Measurements from ENCODE around the gene TMEM59L.

TMEM59L gene

DNA sequence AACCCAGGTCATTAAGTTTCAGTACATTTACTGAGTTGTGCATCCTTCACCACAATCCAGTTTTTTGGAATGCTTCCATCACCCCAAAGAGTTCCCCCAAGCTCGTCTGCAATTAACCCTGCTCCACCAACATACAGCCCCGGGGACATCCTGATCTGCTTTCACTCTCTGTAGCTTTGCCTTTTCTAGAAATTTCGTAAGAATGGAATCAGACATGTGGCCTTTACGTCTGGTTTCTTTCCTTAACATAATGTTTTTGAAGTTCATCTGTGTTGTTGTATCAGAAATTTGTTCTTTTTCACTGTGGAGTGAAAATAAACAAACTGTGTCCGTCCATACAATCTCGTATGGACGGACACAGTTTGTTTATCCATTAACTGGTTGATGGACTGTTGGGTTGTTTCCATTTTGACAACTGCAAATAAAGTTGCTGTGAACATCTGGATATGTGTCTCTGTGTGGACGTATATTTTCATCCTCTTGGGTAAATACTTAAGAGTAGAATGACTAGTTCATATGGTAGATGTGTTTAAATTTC is 27.1 kb downstream of the TMEM59L start:
- no peak for DNase-seq

GRCh38 chr19:18644196-18645034 is 31.7 kb downstream of the TMEM59L start:
- DNase-seq: no peak

DNA sequence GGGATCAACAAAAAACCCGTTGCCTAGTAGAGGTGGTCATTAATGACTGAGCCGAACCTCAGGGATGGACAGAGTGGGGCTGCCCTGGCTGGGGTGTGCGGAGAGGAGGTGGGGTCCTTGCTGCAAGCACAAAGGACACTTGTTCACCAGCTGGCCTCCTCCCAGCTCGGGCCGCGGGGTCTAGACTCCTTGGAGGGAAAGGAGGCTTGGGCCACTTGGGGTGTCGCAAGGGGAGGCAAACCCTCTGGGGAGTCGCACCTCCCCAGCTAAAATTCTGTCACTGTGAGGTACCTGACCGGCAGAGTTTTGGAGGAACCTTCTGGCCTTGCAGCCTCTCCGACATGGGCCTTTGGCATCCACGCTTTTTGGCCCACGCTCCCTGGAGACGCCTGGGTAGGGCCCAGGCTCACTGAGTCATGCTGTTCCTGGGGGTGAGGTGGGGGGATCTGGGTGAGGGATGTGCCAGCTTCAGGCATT is 32.4 kb downstream of the TMEM59L start:
- no peak for DNase-seq

- DNase-seq: no peak
Observed at GRCh38 chr19:18646535-18647370, 34.1 kb downstream of the TMEM59L start.

DNA sequence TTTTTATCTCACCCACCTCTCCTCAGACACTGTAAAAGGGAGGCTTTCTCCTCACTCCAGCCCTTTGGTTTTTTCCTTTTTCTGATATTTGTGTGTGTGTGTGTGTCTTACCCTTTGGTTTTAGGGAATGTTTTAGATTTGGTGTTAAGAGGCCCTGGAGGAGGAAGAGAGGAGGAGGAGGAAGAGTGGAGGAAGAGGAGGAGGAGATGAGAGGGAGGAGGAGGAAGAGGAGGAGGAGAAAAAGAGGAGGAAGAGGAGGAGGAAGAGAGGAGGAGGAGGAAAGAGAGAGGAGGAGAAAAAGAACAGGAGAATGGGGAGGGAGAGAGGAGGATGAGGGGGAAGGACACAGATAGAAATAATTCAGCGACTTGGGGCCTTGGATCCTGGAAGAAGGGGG is 34.7 kb downstream of the TMEM59L start:
- DNase-seq: no peak

GRCh38 chr19:18647807-18648206 is 35.1 kb downstream of the TMEM59L start:
- DNase-seq: no peak

GRCh38 chr19:18648973-18649315 is 36.3 kb downstream of the TMEM59L start:
- no peak for DNase-seq

- DNase-seq: no peak
Observed at GRCh38 chr19:18649371-18650020, 36.8 kb downstream of the TMEM59L start.

- DNase-seq: no peak
Observed at GRCh38 chr19:18650021-18650390, 37.3 kb downstream of the TMEM59L start.

DNA sequence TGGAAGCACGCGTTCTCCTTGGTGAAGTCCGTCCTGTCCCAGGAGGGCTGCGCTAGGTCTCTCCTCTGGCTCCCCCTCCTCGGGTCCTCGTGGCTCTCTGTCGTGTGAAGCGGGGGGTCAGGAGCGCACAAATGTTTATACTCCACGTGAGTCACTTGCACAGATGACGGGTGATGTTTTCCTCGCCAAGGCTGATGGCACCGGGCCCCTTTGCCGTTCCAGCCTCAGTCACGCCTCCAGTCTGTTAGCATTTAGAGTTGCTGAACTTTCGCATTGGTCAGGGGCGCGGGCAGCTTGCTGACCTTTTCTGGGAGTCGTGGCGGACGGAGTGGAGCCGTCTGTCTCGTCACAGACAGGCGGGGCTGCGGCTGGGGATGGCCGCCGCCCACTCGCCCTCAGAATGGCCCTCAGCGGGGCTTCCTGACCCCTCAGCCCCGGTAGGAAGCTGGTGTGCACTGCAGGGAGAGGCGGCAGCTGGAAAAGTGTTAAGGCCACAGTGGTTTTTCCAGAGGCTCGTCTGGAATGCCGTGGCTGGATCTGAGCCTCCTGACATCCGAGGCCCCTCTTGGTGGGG is 37.9 kb downstream of the TMEM59L start:
- DNase-seq: no peak

DNA sequence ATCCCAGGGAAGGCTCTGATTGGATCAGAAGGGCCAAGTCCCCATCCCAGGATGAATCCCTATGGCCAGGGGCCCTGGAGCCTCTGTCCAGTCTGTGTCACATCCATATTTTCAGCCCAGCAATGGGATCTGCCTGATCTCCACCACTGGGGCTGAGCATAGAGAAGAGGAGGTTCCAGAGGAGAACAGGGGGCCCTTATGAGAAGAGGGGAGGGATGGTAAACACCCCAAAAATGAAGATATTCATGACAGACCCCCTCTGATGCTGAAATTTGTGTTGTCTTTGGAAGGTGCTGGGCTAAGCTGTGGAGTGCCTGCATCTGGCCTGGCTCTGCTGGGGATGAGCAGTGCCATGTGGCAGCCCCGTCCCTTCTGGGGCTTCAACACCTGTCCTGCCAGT is 38.6 kb downstream of the TMEM59L start:
- no peak for DNase-seq

GRCh38 chr19:18651733-18652132 is 39.1 kb downstream of the TMEM59L start:
- DNase-seq: no peak

GRCh38 chr19:18653853-18654252 is 41.2 kb downstream of the TMEM59L start:
- no peak for DNase-seq

DNA sequence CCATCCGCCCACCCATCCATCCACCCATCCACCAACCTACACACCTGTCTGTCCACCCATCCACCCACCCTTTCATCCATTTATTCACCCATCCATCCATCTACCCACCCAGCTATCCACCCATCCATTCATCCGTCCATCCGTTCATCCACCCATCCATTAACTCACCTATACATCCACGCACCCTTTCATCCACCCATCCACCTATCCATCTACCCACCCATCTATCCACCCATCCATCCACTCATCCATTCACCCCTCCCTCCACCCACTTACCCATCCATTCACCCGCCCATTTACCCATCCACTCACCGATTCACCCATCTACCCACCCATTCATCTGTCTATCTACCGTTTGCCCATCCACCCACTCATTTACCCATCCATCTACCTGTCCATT is 41.8 kb downstream of the TMEM59L start:
- DNase-seq: no peak

- no peak for DNase-seq
Observed at GRCh38 chr19:18655173-18655844, 42.6 kb downstream of the TMEM59L start.

DNA sequence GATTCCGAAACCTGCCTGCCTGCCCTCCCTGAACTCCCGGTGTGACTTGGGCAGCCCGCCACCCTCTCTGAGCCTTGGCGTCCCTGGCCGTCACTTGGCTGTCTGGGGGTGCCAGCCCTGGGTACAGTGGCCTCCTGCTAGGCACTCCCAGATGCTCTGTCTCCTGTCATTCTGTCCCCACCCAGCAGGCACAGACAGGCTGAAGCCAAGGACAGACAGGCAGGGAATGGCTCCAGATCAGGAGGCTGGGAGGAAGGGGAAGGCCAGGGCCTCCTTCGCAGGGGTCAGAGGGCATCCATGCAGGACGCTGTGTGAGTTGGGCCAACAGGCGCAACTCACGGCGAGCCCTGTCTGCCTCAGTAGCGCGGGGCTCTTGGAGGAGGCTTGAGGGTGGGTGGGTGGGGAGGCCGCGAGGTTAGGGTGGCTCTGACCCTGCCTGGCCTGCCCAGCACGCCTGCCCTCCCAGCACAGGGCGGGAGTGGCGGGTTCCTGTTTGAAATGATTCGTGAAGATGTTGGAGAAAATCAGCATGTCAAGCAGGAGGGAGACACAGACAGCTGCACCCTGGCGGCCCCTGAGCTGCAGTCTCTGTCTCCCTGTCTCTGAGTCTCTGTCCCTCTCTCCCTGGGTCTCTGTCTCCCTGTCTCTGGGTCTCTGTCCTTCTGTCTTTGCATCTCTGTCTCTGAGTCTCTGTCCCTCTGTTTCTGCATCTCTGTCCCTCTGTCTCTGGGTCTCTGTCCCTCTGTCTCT is 43.8 kb downstream of the TMEM59L start:
- no peak for DNase-seq

GRCh38 chr19:18657590-18658365 is 45.1 kb downstream of the TMEM59L start:
- DNase-seq: no peak

DNA sequence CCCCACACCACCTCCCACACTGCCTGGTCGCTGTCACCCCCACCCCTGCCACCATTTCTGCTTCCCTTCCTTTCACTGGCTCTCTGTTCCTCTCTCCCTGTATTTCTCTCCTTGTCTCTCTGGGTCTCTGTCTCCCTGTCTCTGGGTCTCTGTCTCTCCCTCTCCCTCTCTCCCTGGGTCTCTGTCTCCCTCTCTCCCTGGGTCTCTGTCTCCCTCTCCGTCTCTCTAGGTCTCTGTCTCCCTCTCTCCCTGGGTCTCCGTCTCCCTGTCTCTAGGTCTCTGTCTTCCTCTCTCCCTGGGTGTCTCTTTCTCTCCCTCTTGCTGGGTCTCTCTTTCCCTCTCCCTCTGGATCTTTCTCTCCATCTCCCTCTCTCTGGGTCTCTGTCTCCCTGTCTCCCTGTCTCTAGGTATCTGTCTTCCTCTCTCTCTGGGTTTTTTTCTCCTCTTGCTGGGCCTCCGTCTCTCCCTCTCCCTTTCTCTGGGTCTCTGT is 45.7 kb downstream of the TMEM59L start:
- DNase-seq: no peak

DNA sequence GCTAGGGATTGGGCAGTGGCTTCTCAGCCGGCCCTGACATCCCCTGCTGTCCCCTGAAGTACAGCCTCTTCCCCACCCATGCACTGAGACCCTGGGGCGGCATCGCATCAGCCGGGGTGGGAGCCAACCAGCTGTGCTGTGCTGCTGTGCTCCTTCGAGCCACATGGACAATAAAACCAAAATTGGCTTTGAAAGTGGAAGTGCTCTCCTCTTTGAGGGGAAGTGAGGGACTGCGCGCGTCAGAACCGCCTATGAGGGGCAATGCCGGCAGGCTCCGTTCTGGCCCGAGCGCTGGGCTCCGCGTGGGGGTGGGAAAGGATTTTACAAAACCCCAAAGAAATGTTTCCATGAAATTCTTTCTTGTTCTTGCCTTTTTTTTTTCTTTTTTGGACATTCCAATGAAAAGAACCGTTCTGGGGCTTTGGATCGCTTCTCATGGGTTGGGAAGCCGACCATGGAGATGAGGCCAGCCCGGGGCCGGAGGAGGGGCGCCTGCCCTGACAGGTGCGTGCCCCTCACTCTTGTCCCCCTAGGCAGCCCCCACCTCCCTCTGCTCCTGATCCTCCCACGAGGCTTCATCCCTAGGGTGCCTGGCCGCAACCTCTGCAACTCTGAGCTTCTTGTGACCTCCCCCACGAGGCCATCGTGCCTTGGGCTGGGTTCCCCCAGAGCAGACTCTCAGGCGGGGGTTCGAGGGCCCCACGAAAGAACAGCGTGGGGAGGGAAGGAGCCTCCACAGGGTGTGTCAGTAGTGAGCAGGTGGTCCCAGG is 46.8 kb downstream of the TMEM59L start:
- no peak for DNase-seq
